HG02970 (cell line): ENCODE results near the gene EVX2.

Experiments used
- ATAC-seq: cut with Tn5 transposase; IDR thresholded peaks from one replicate; pipeline ENCODE4 v1.9.1; 2021; ENCODE audit warnings: mild to moderate bottlenecking, moderate library complexity, moderate number of reproducible peaks; ENCODE audit not compliant: unreplicated experiment, low FRiP score

EVX2 gene

GRCh38 chr2:176085120-176085788, 1.5 kb upstream of the EVX2 start:
- no peak for ATAC-seq

- ATAC-seq = no peak
Observed at GRCh38 chr2:176084611-176085119, 903 bp upstream of the EVX2 start.

DNA sequence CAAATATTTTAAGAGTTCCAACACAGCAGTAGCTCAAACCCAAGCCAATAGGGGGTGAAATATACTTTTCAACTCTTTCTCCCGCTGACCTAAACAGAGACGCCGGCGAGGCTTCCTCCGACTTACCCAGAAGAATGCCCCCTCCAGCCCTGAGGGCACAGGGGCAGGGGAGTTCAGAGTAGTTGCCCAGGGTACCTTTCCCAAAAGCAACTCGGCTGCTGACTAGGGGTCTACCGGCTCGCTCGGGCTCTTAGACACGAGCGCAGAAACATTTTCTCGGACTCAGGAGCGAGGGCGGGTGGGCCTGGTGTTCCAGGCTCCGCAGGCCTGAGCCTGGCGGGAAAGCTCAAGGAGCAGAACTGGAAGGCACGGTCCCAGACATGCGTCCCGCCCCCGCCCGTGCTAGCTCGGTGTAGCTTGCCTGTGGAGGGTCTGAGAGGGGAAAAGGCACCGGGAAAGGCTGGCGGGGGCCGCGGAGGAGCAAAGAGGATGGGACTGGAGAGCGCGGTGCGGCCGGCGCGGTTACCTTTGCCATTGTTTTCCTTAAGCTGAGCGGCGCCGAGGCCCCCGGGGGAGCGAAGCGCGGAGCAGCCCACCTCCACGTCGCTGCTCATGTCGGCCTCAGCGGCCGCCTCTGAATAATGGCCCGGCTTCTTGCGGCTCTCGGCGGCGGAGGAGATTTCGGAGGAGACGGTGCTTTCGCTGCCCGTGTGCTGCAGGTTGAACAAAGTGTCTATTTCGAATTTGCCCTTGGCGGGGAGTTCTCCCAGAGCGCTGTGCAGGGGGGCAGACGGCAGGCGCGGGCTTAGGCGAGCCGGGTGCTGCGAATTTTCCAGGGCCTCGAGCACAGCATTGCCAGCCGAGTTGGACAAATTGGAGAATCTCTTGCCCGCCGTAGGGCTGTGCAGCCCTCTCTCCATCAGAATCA, 674 bp downstream of the EVX2 start:
- ATAC-seq = no peak

- ATAC-seq = no peak
Observed at GRCh38 chr2:176082525-176082823, 1.3 kb downstream of the EVX2 start.

- ATAC-seq = no peak
Observed at GRCh38 chr2:176081837-176082524, 1.8 kb downstream of the EVX2 start.

DNA sequence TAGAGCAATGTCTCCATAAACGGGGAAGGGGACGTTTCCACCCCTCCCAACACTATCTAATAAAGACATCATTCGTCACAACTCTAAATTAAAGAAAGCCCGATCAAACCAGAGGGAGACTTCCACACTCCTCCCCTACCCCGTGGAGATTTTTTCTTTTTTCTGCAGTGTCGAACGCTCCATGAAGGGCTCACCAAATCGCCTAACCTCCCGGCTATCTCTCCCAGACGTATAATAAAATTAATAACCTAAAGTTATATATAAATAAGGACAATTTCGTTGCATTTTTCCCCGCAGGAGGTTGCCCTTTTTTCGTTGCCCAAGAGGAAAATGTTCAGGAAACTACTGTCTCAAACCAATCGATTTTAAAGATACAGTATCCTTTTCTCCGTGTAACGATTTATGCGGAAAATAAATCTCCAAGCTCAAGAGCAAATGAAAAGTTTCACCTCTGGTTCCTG, 2.4 kb downstream of the EVX2 start:
- ATAC-seq = no peak

DNA sequence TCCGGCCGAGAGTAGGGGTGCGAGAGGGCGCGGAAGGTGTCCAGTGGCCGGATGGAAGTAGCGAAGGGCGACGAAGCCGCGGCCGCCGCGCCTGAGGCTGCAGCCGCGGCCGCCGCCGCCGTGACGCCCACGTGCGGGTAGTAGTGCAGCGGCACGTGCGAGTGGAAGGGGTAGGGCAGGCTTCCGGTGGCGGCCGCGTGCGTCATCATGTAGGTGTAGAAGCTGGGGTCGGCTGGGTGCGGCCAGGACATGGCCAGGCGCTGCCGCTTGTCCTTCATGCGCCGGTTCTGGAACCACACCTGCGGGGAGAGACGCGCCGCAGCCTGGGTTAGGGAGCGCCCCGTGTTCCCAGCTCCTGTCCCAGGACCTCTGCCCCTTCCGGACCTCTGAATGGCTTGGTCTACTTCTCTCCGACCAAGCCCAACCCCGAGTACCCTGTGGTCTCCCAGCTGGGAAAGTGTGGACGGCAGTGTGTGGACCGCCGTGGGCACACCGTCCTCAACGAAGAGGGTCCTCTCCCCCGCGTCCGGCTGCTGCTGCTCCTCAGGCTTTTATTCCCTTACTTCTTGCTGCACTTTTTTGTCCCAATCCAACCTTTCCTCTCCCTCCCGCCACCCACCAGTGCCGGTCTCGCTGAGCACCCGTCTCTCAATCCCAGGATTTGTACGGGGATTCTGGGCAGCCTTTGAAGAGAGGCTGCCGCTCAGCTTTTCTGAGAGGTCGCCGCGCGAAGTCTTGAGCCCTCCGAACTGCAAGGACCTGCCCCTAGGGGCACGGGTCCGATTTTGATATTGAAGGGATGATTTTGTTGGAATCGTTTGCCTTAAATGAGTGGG, 3.0 kb downstream of the EVX2 start:
- no peak for ATAC-seq

- ATAC-seq = no peak
Observed at GRCh38 chr2:176079831-176080539, 3.8 kb downstream of the EVX2 start.

DNA sequence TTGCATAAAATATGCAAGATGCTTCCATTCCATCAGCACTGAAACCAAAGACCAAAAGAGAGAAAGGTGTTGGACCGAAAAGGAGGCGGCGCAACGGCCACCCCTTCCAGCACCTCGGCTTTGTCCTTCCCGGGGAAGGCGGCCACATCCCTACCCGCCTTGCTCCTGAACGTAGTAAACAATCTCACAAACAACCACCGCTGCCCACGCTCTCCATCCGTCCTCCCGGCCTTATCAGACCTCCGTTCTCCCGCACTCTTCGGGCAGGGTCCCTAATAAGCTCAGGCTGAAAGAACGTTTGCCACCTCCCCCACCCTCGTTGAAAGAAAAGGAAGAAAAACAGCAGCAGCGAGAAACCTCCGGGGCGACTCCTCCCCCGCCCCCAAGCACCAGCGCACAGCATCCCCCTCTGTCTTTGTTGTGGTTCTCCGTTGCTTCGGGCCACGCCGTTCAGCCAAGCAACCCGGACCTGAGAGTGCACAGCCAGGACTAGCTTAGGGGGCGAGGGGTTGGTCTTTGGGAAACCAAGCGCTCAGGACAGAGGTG, 4.4 kb downstream of the EVX2 start:
- ATAC-seq = no peak

- ATAC-seq = no peak
Observed at GRCh38 chr2:176078541-176079284, 5.0 kb downstream of the EVX2 start.

GRCh38 chr2:176076796-176077195, 7.0 kb downstream of the EVX2 start:
- no peak for ATAC-seq

DNA sequence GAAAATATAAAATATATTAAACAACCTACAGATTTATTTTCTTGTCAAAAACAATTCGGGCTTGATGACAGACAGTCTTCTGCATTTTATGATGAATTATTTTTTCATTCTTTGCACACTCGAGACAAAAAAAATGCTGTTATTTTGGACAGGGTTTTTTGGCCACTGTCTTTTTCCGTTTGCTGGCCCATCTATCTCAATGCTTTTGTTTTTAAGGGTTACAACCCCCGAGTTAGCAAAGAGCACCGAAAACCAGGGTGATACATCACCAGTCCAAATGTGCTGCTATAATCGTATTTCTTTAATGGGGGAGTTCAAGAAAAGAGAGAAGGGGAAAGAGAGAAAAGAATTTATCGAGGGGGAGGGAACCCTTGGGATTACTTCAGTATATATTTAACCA, 7.7 kb downstream of the EVX2 start:
- ATAC-seq = no peak

- no peak for ATAC-seq
Observed at GRCh38 chr2:176075481-176075880, 8.3 kb downstream of the EVX2 start.

GRCh38 chr2:176074919-176075425, 8.8 kb downstream of the EVX2 start:
- ATAC-seq = no peak

- ATAC-seq = no peak
Observed at GRCh38 chr2:176072951-176073904, 10.5 kb downstream of the EVX2 start.

- ATAC-seq = no peak
Observed at GRCh38 chr2:176072292-176072669, 11.5 kb downstream of the EVX2 start.
